CD4-positive, alpha-beta T cell (primary cell): ENCODE measurements around the gene RBM33. TPM values are rescaled to one million over a fixed set of nuclear protein-coding genes. Genes with fewer than 3 reads are reported as not detected.

Experiments
- ATAC-seq: fragments of 200-7000 bp; cut with Tn5 transposase; one replicate; pipeline ENCODE4 v1.10.0; 2022; ENCODE audit warnings: mild to moderate bottlenecking; ENCODE audit not compliant: poor library complexity
- CTCF ChIA-PET: fragments of 350-600 bp; sonication (Branson Sonifier 250); formaldehyde crosslinking; loops from one replicate; lab custom pipeline; 2021; ENCODE audit warnings: antibody characterized with exemption, inconsistent platforms; lab: Charles Lee
- POLR2A ChIA-PET: fragments of 350-600 bp; sonication (Branson Sonifier 250); formaldehyde crosslinking; loops from one replicate; lab custom pipeline; 2021; ENCODE audit warnings: antibody characterized with exemption, inconsistent platforms; lab: Charles Lee
- DNase-seq, 14 experiments: peaks; one replicate each; pipeline ENCODE4 v3.0.0-alpha.2; 2013 to 2020; ENCODE audit warnings: mixed read lengths in 2 of 14
- H3K27ac ChIP-seq, 2 donors: one replicate each; pipeline versions ENCODE4 v1.5.1 to v1.7.0; 2013; ENCODE audit warnings: low read length in 2 of 2, low read depth in 1 of 2, mild to moderate bottlenecking in 1 of 2
- H3K27me3 ChIP-seq, 2 experiments: 1 replicate in 1 of 2; 2 replicates in 1 of 2; pipeline versions ENCODE4 v1.6.1 to v1.7.0; 2013; ENCODE audit warnings: low read length in 2 of 2, control low read depth in 1 of 2, mild to moderate bottlenecking in 1 of 2, moderate library complexity in 1 of 2; ENCODE audit not compliant: insufficient read depth in 2 of 2, control insufficient read depth in 1 of 2
- H3K36me3 ChIP-seq: one replicate; pipeline ENCODE4 v1.6.1; 2013; ENCODE audit warnings: low read length, control low read depth; ENCODE audit not compliant: insufficient read depth
- H3K4me1 ChIP-seq: one replicate; pipeline ENCODE4 v1.6.1; 2013; ENCODE audit warnings: low read length, control low read depth; ENCODE audit not compliant: insufficient read depth
- H3K4me3 ChIP-seq: one replicate; pipeline ENCODE4 v1.5.1; 2013; ENCODE audit warnings: mild to moderate bottlenecking, low read length, moderate library complexity
- H3K9me3 ChIP-seq, 2 experiments: 1 replicate in 1 of 2; 2 replicates in 1 of 2; pipeline versions ENCODE4 v1.6.1 to v1.7.0; 2013; ENCODE audit warnings: low read length in 2 of 2, mild to moderate bottlenecking in 2 of 2, control low read depth in 1 of 2, moderate library complexity in 1 of 2; ENCODE audit not compliant: control insufficient read depth in 1 of 2, insufficient read depth in 1 of 2
- H3K27ac Mint-ChIP-seq: one replicate; pipeline ENCODE4 v1.8.0; 2020; ENCODE audit warnings: mixed read lengths
- H3K27me3 Mint-ChIP-seq: one replicate; pipeline ENCODE4 v1.8.0; 2021; ENCODE audit warnings: mixed read lengths
- H3K36me3 Mint-ChIP-seq: one replicate; pipeline ENCODE4 v1.8.0; 2021; ENCODE audit warnings: low read depth, mixed read lengths
- H3K4me1 Mint-ChIP-seq: one replicate; pipeline ENCODE4 v1.8.0; 2021; ENCODE audit warnings: low read depth, mixed read lengths
- H3K4me3 Mint-ChIP-seq: one replicate; pipeline ENCODE4 v1.8.0; 2020; ENCODE audit warnings: mild to moderate bottlenecking, mixed read lengths
- H3K9me3 Mint-ChIP-seq: one replicate; pipeline ENCODE4 v1.8.0; 2020; ENCODE audit warnings: mixed read lengths
- intact Hi-C, 2 experiments: fragments of 100-400 bp; cut with DNase I in 1 of 2; cut with micrococcal nuclease in 1 of 2; formaldehyde crosslinking; loops; one replicate each; pipeline versions ENCODE4 v1.15.1 to v1.9.0; 2023 to 2025; cut with DNase I, micrococcal nuclease
- total RNA-seq, 174 experiments: library from RNA in 2 of 174; stranded (reverse) in 2 of 174; gene quantifications; one replicate each; pipeline ENCODE4 v1.2.3 and lab custom pipeline; 2021 to 2026
- TF ChIP-seq, protein P1 (sequence below): fragments of 200-600 bp; IDR thresholded peaks from one replicate; pipeline ENCODE4 v1.8.0; 2022; ENCODE audit warnings: antibody characterized with exemption, mild to moderate bottlenecking

The RBM33 gene
- total RNA-seq, 2 experiments from 2014 or later, result 178 to 184 TPM

DNA sequence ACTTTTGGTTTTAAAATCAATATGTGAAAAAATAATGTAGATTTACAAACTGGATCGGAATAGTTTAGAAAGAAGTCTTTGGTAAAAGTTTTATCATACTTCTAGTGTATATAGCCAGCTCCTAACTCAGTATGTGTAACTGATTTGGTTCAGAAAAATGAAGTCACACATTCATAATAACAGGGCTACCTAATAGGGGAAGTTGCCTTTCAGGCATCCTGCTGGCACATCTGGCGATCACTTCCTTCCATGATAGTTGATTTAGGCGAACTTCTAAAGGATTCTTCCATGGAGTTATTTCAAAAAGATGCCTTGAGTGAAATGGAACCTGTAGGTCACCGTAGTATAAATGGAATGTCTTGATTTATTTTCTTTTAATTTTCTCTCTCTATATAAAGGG lies 98.7 kb downstream of the RBM33 start:
- peaks cover 6% of the 10 kb centered on the region for H3K4me1 ChIP-seq
- CTCF ChIA-PET, result no interaction called here
- no peak for ATAC-seq
- intact Hi-C loops, result no loop called here
- no peaks in the 10 kb centered on the region for H3K9me3 Mint-ChIP-seq
- H3K4me3 ChIP-seq, result no peak overlapping the region
- DNase-seq, result no peak
- H3K36me3 ChIP-seq, result peaks cover 91% of the 10 kb centered on the region
- no peaks in the 10 kb centered on the region for H3K9me3 ChIP-seq
- no peak overlapping the region for H3K27ac ChIP-seq
- no peaks in the 10 kb centered on the region for H3K27me3 Mint-ChIP-seq
- POLR2A ChIA-PET, result no interaction called here
- peaks cover 60% of the 10 kb centered on the region for H3K4me1 Mint-ChIP-seq
- H3K36me3 Mint-ChIP-seq, result peaks cover 98% of the 10 kb centered on the region
- H3K27ac Mint-ChIP-seq, result no peak overlapping the region
- H3K4me3 Mint-ChIP-seq, result no peak overlapping the region
- H3K27me3 ChIP-seq, result no peaks in the 10 kb centered on the region
- TF ChIP-seq, protein P1, sequence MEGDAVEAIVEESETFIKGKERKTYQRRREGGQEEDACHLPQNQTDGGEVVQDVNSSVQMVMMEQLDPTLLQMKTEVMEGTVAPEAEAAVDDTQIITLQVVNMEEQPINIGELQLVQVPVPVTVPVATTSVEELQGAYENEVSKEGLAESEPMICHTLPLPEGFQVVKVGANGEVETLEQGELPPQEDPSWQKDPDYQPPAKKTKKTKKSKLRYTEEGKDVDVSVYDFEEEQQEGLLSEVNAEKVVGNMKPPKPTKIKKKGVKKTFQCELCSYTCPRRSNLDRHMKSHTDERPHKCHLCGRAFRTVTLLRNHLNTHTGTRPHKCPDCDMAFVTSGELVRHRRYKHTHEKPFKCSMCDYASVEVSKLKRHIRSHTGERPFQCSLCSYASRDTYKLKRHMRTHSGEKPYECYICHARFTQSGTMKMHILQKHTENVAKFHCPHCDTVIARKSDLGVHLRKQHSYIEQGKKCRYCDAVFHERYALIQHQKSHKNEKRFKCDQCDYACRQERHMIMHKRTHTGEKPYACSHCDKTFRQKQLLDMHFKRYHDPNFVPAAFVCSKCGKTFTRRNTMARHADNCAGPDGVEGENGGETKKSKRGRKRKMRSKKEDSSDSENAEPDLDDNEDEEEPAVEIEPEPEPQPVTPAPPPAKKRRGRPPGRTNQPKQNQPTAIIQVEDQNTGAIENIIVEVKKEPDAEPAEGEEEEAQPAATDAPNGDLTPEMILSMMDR, result no peak

DNA sequence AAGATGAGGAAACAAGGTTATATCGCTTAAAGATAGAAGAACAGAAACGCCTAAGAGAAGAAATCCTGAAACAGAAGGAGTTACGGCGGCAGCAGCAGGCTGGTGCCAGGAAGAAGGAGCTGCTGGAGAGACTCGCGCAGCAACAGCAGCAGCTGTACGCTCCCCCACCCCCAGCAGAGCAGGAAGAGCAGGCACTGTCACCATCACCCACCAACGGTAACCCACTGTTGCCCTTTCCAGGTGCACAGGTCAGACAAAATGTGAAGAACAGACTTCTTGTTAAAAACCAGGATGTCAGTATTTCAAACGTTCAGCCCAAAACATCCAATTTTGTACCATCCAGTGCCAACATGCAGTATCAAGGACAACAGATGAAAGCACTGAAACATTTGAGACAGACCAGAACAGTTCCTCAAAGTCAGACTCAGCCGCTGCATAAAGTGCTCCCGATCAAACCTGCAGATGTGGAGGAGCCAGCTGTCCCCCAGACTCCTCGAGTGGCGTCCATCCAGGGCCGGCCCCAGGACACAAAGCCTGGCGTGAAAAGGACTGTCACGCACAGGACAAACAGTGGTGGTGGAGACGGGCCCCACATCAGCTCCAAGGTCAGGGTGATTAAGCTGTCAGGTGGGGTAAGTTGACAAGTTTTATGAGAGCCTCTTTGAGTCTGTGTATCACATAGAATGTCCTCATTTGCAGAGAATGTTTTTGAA lies 100.7 kb downstream of the RBM33 start:
- intact Hi-C loops, result no loop called here
- Histone ChIP-seq H3K36me3 (peaks cover 84% of the 10 kb centered on the region), H3K27ac (no peak overlapping the region), H3K4me1 (peaks cover 2% of the 10 kb centered on the region), H3K9me3 (no peaks in the 10 kb centered on the region), H3K27me3 (no peaks in the 10 kb centered on the region), H3K4me3 (no peak overlapping the region)
- TF ChIP-seq, protein P1, result no peak
- ATAC-seq (no peak), DNase-seq (no peak)
- ChIA-PET POLR2A (no interaction called here), CTCF (no interaction called here)
- Mint-ChIP-seq H3K27ac (peak overlapping the region; percentile 27), H3K4me3 (no peak overlapping the region), H3K36me3 (peaks cover 94% of the 10 kb centered on the region), H3K27me3 (no peaks in the 10 kb centered on the region), H3K9me3 (no peaks in the 10 kb centered on the region), H3K4me1 (peaks cover 60% of the 10 kb centered on the region)

DNA sequence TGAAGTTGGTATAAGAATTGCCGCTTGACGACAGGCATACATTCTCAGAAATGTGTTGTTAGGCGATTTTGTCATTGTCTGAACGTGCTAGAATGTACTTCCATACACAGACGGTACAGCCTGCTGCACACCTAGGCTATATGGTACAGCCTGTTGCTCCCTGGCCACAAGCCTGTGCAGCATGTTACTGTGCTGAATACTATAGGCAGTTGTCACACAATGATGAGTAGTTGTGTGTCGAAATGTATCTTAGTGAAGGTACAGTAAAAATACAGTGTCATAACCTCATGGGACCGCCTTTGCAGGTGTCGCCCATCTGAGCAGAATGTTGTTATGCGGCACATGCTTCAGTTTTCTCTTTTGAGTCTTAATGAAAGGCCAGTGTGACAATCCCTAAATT lies 101.3 kb downstream of the RBM33 start:
- Mint-ChIP-seq H3K27me3 (no peaks in the 10 kb centered on the region), H3K27ac (peak overlapping the region; percentile 27), H3K9me3 (no peaks in the 10 kb centered on the region), H3K4me3 (no peak overlapping the region), H3K4me1 (peaks cover 59% of the 10 kb centered on the region), H3K36me3 (peaks cover 88% of the 10 kb centered on the region)
- Histone ChIP-seq H3K27me3 (no peaks in the 10 kb centered on the region), H3K4me1 (peaks cover 2% of the 10 kb centered on the region), H3K36me3 (peaks cover 78% of the 10 kb centered on the region), H3K27ac (no peak overlapping the region), H3K4me3 (no peak overlapping the region), H3K9me3 (no peaks in the 10 kb centered on the region)
- TF ChIP-seq, protein P1, result no peak
- ATAC-seq (no peak), DNase-seq (no peak)
- POLR2A ChIA-PET, result no interaction called here
- CTCF ChIA-PET, result no interaction called here
- intact Hi-C loops, result no loop called here
